Right renal pelvis (tissue), 4 donors: ENCODE measurements around the gene PAX7. TPM values are rescaled to one million over a fixed set of nuclear protein-coding genes. Genes with fewer than 3 reads are reported as not detected.

Experiments used
- DNase-seq, 4 donors: peaks; one replicate each; pipeline ENCODE4 v3.0.0-alpha.2; 2013; ENCODE audit warnings: low read depth in 4 of 4, low spot score in 3 of 4, missing footprints in 1 of 4
- polyA plus RNA-seq, 4 donors: library from polyadenylated mRNA; unstranded; fragments of 120-200 nt; gene quantifications; one replicate each; pipeline ENCODE4 v1.2.1, GENCODE V29; 2013; ENCODE audit not compliant: insufficient read length in 4 of 4

Gene PAX7
- polyA plus RNA-seq, 4 donors: not detected

- no peak for DNase-seq
Measured at GRCh38 chr1:18786149-18786548, 155.5 kb downstream of the PAX7 start.

GRCh38 chr1:18787825-18788385 is 157.3 kb downstream of the PAX7 start:
- DNase-seq: no peak

DNA sequence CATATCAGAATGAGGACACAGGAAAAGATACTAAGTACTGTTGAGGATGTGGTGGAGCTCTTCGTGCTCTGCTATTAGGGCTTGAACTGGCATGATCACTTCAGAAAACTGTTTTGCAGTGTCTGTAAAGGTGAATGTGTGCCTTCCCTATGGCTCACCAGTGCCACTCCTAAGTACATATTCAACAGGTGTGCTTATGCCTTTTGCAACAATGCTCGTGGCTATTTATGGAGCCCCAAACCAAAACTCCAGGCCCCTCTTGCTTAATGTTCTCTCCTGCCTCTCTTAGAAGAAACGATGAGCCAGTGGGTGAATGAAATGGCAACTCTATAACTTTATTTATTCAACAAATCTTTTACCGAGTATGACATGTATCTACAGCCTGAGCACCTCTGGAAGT is 158.6 kb downstream of the PAX7 start:
- DNase-seq: no peak

DNA sequence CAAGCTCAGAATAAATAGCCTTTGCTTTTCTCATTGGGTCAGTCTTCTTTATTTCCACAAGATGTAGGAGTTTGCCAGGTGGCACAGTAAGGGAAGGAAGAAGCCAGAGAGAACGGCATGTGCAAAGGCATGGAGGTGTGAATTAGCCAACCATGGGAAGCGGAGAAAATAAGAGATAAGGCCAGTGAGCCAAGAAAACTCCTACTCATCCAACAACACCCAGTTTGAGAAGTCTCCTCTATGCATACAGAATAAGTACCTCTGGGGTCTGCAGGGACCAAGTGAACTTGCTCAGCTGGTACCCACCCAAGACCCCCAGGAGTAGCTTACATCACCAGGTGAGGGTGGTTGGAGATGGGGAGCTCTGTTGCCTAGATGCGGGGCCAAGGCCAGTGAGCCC is 162.1 kb downstream of the PAX7 start:
- no peak for DNase-seq

DNA sequence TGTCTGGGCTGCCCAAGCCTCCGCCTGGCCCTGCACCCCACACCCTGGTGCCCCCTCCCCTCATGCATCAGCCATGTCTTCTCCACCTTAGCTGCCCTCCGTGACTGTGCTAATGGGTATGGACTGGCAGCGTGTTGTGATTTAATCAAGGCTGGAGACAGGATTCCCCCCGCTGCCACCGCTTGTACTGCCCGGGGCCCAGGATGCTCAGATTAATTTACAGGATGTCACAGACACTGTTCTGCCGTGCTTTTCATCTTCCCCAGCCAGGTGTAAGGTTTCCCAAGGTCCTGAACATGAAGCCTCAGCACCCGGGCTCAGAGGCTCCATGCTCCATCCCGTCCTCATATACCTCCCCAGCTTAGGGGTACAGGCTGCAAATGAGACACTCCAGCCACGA is 162.5 kb downstream of the PAX7 start:
- DNase-seq: no peak

GRCh38 chr1:18794051-18794450 is 163.4 kb downstream of the PAX7 start:
- no peak for DNase-seq

DNA sequence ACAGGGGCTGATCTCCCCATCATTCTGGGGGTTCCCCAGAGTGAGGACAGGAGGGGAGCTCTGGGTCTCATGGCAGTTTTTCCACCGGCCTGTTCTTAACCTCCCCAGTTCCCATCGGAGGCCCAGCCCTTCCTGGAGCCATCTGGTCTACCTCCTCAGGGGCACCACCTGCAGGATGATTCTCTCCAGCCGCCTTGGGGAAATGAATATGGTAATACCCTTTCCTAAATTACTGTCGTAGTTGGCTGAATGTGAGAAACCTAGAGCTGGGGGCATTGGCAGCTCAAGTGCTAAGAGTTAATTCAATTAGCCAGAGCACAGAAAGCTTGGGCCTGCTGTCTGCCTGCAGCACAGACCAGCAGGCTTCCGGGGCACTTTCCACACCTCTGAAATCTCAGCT is 163.9 kb downstream of the PAX7 start:
- DNase-seq: no peak

- DNase-seq: no peak
Measured at GRCh38 chr1:18795002-18795689, 164.5 kb downstream of the PAX7 start.

- no peak for DNase-seq
Measured at GRCh38 chr1:18796950-18797349, 166.3 kb downstream of the PAX7 start.

Other genes starting within 250 kb of the PAX7 start
- 10 to 100 TPM; 10.5 to 14.0 (median 13.6) TPM for gene KLHDC7A, start 149.9 kb upstream of the PAX7 start, polyA plus RNA-seq
- gene TAS1R2, start 228.8 kb downstream of the PAX7 start, polyA plus RNA-seq: not detected